Bone marrow (tissue), 2 donors: ENCODE data around the gene ZBP1.

ENCODE experiments used
- DNase-seq, 2 donors: peaks; one replicate each; lab custom pipeline; 2025; lab: John Stamatoyannopoulos, UW

The ZBP1 gene

DNA sequence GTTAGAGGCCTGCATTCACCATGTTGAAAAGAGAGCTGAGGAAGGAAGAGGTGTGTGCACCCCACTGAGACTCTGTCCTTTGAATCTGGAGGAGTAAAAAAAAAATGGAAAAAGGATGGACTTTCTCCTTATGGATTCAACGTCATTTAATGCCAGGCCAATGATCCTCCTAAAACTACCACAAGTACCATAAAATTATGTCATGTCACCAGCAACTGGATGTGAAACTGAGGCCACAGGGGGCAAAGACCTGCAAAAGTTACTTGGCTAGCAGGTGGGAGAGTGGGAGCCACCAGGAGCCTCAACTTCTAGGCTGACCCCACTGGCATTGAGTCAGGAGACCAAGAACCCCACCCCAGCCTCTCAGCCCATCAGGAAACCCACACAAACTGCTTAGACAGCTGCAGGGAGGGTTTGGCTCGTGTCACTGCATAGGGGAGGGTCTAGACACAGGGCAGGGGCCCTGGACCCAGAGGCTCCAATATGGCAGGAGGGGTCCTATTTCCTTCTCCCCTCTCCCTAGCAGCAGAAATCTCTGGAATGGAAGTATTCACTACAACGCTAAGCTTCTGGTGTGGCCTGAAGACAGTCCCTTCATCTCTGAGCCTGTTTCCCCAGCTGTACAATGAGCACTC, 48.3 kb downstream of the ZBP1 start:
- no peak for DNase-seq

DNA sequence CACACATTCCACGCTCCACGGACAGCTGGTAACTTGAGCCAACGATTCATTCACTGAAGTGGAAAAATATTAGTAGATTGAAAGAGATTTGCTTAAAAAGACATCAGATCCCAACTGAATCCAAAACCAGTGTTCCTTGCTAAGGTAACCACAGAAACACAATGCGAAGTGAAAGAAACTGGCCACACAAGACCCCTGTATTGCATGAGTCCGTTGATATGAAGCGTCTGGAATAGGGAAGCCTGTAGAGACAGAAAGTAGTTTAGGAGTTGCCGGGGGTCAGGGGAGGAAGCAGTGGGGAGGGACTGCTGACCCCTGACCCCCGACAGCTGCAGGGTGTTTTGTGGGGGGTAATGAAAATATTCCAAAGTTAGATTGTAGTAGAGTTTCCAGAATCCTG, 49.3 kb downstream of the ZBP1 start:
- DNase-seq = no peak

DNA sequence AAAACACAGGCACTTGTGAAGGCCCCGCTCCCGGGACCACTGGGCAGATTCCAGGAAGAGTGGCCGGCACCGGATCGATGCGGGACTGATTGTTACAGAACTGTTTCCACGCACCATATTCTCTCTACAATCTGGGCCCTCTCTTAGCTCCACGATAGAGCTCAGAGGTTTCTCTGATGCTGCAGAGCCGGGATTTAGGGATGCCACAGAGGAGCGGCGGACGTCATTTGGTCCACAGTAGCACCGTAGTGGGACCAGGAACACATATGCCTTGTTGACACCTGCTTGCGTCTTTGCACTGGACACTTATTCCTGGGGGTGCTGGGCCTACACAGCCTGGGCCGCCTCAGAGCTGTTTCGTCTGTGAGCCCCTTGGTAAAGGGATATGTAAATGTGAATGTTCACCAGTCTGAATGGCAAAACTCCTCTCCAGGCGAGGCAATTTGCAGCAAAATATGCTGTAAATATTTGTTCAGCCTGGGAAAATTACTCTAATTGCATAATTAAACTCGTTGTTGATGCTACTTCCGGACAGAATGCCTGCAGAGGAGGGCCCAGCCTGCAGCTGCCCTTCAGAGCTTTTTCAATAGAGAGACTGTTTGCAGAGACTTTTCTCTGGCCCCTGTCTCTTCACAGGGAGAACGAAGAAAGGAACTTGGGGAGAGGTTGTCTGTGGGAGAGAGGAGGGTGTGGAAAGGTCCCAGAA, 49.9 kb downstream of the ZBP1 start:
- DNase-seq = no peak

DNA sequence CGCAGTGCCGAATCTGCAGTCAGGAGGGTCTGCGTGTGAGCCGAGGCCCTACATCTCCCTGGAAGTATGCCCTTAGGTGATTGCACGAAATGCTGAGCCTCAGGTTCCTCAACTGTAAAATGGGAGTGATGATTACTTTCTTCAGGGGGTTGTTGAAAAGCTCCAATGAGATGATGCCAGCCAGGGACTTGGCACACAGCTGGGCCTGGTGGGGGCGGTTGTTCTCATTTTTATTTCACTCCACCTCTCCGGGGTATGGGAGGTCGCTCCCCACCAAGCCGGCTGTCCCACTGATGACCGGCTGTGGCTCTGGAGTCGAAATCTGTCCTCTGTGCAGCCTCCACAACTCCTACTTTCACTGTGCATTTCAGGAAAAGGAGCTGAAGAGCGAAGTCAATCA, 51.3 kb downstream of the ZBP1 start:
- no peak for DNase-seq

DNA sequence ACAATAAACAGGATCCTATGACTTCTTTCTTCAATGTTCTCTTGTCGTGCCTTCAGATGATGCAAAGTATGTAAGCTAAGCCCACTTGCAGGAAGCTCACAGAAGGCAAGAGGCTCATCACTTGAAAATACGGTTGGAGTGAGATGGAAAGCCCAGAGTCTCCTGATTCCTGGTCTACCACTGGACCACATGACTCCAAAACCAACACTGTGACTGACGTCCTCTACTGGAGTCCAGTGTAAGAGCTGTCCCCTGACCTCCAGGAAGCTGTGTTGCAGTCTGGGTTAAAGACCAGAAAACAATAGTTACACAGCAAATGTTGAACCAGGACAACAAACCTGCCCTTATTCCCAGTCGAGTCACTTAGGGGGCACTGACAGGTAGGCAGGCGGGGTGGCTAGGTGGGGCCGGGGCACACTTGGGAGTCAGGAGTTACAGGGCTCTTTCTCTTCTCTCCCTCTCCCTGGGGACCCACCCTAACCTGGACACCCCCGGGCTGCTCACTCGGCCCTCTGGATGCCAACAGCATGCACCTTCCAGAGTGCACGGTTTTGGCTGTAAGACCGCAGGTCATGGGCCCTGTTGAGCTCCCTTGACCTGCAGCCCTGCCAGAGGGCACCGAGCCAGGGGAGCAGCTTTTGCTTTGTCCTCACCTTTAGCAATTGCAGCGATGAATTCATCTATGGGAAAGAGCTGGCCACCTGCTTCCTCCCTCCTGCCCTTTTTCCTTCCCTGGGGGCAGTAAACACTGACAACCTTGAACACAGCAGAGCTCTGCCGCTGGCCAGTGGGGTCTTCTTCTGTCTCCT, 51.9 kb downstream of the ZBP1 start:
- no peak for DNase-seq

DNA sequence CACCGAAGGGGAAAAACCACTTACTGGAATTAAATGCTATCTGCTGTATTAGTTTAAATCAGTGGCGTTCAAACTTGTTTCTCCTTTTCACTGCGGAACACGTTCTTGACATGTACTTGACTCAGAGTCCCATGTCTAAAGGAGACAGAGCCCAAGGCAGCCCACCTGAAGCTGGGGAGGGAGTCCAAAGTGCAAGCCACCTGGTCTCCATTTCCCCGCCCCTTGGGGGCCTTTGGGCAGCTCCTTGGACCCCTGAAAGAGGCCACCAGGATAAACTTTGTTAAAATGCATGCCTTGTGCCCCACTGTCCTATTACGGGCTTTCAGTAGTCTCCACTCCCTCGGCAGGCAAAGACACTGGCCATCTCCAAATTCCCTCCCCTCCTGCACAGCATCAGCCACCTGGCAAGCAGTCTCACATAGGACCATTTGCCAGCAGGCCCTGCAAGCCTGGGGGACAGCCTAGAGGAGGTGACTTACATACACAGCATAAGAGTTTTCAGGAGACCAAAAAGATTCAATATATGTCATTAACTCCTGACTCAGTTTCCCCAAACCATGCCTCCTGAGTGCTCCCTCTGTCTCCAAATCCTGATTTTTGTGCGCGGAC, 52.7 kb downstream of the ZBP1 start:
- no peak for DNase-seq

DNA sequence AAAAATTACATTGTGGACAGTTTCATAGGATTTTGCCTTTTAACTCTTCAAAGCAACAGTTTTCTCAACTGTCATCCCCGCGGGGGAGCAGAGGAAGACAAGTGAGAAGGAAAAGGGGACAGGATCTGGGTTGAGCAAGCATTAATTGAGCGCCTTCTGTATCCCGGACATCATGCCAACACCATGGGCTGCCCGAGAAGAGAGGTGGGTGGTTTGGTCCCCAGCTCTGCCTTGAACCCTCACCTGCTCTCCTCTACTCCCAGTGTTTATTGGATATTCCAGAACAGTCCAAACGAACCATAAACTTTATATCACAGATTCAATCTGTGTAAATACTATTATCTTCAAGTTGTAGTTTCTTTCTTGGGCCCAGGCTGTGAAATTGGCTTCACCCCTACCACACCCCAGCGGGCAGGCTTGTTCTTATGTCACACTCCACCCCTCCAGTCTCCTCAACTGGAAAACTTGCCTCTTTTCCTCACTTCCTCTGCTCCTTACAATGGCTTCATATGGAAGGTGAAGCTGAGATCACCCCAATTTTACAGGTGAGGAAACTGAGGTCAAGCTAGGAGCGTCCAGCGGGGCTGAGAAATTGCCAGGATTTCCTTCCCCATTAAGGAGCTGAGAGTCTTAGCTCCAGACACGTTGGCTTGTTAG, 53.3 kb downstream of the ZBP1 start:
- DNase-seq = no peak

DNA sequence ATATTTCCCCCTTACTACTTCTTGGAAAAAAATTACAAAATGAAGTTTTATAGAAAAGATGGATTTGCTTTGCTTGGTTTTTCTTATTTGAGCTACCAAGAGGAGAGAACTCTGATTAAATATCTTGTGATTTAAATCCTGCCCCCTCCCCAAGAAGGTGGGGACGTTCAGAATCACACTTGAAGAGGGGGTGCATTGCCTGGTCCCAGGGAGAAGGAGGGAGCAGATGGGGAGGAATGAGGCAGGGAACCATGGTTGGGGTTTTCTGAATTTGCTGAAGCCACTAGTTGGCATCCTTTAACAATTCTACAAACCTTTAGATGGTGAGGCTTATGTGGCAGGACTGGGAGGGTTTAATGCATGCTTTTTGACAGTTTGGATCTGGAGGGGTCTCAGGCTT, 53.8 kb downstream of the ZBP1 start:
- DNase-seq = no peak

DNA sequence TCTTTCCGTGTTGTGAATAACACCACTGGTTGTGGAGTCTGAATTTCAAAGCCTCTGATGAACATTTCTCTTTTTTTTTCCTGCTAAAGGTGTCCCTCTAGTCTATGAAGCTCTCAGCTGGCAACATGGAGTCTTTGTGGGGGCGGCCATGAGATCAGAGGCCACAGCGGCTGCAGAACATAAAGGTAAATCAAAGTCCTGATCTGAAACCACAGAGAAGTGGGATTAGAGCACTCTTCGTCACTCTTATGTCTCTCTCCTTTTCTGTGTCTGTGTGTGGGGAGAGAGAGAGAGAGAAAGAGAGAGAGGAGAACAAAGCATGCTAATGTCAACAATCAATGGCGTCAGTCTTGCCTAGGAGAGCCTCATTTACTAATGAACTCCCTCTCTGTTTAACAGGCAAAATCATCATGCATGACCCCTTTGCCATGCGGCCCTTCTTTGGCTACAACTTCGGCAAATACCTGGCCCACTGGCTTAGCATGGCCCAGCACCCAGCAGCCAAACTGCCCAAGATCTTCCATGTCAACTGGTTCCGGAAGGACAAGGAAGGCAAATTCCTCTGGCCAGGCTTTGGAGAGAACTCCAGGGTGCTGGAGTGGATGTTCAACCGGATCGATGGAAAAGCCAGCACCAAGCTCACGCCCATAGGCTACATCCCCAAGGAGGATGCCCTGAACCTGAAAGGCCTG, 55.1 kb downstream of the ZBP1 start:
- DNase-seq = no peak

DNA sequence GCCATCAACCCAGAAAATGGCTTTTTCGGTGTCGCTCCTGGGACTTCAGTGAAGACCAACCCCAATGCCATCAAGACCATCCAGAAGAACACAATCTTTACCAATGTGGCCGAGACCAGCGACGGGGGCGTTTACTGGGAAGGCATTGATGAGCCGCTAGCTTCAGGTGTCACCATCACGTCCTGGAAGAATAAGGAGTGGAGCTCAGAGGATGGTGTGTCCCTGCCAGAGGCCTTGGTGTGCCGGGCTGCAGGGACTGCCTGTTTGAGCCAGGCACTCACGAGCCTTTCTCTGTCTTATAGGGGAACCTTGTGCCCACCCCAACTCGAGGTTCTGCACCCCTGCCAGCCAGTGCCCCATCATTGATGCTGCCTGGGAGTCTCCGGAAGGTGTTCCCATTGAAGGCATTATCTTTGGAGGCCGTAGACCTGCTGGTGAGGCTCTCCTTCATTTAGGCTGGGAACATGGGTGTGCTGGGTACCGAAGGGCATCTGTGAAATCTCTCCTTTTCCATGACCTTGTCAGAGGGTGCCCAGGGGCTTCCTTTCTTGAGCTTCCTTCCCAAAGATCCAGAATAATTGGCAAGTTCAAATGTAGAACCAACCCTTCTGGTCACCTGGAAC, 55.9 kb downstream of the ZBP1 start:
- no peak for DNase-seq

DNA sequence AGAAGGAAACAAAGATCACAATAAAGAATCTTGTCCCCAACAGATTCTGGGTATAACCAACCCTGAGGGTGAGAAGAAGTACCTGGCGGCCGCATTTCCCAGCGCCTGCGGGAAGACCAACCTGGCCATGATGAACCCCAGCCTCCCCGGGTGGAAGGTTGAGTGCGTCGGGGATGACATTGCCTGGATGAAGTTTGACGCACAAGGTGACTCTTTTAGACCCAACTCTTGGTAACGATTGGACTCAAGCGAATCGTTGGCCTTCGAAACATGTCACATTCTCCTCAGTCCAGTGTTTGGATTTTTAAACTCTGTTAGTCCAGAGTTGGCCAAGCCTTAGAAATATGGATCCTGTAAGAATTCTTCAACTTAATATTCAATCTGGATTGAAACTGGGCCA, 56.7 kb downstream of the ZBP1 start:
- DNase-seq = no peak

DNA sequence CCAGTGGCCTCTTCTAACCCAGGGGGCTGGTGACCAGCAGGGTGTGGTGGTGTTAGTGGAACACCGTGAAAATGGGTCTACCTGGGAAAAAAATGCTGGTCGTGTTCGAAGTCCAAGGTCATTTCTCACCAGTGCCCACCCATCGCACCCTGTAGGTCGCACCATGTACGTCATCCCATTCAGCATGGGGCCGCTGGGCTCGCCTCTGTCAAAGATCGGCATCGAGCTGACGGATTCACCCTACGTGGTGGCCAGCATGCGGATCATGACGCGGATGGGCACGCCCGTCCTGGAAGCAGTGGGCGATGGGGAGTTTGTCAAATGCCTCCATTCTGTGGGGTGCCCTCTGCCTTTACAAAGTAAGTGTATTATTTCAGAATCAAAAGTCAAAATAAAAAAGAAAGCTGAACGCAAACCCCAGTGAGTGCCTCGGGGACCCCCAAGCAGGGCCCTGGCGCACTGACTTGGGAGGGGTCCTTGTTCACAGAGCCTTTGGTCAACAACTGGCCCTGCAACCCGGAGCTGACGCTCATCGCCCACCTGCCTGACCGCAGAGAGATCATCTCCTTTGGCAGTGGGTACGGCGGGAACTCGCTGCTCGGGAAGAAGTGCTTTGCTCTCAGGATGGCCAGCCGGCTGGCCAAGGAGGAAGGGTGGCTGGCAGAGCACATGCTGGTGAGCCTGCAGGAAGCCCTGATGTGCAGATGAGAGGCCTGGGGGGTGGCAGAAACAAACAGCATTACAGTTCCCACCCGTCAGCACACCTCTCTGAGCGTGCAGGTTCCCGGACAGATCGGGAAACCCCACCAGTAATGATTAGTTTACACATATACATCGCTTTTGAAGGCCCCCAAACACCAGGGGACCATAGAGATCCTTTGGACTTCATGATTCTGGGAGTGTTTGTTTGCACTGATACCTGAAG, 57.4 kb downstream of the ZBP1 start:
- no peak for DNase-seq

DNA sequence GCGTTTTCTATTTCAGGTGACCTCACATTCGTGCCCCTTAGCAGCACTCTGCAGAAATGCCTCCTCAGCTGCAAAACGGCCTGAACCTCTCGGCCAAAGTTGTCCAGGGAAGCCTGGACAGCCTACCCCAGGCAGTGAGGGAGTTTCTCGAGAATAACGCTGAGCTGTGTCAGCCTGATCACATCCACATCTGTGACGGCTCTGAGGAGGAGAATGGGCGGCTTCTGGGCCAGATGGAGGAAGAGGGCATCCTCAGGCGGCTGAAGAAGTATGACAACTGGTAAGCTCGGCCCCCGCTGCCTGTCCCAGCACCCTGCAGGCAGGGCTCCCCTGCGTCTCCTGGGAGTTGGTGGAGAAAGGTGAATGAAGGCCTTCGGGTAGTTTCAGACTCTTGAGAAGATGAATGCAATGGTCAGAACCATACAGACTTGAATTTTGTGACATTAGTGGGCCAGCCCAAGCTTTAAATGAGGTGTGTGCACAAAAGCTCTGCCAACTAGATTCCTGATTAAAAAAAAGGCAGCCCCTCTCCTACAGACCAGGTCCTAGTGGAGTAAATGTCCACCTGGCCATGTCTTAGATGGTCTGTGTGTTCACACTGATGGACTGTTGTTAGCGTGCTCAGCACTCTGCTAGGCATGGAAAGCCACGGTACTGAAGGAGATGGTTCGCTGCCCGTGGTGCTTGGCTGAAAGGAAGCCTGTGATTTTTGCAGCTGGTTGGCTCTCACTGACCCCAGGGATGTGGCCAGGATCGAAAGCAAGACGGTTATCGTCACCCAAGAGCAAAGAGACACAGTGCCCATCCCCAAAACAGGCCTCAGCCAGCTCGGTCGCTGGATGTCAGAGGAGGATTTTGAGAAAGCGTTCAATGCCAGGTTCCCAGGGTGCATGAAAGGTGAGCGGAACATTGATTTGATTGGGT, 58.6 kb downstream of the ZBP1 start:
- no peak for DNase-seq

DNA sequence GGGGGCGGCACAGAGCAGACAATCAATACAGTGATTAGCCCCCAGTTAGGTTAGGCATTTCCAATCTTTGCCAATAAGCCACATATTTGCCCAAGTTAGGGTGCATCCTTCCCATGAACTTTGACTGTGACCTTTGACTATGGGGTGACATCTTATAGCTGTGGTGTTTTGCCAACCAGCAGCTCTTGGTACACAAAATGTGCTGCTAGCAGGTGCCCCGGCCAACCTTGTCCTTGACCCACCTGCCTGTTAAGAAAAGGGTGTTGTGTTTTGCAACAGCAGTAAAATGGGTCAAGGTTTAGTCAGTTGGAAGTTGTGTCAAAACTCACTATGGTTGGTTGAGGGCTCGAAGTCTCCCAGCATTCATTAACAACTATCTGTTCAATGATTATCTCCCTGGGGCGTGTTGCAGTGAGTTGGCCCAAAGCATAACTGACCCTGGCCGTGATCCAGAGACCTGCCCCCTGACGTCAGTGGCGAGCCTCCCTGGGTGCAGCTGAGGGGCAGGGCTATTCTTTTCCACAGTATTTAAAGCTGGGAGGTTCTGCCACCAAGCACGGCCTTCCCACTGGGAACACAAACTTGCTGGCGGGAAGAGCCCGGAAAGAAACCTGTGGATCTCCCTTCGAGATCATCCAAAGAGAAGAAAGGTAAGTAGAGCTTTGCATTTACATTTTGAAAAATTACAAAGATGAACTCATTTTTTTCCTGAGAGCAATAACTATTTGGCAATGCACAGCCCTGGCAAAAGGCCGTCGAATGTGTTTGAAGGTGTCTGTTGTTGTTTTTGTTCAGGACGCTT, 59.5 kb downstream of the ZBP1 start, which contains the start of gene PCK1:
Gene PCK1 (plus strand): TSS at position 557 of the 802 bp plus-strand sequence. CDS start 302 bp downstream, outside the sequence.
- no peak for DNase-seq

DNA sequence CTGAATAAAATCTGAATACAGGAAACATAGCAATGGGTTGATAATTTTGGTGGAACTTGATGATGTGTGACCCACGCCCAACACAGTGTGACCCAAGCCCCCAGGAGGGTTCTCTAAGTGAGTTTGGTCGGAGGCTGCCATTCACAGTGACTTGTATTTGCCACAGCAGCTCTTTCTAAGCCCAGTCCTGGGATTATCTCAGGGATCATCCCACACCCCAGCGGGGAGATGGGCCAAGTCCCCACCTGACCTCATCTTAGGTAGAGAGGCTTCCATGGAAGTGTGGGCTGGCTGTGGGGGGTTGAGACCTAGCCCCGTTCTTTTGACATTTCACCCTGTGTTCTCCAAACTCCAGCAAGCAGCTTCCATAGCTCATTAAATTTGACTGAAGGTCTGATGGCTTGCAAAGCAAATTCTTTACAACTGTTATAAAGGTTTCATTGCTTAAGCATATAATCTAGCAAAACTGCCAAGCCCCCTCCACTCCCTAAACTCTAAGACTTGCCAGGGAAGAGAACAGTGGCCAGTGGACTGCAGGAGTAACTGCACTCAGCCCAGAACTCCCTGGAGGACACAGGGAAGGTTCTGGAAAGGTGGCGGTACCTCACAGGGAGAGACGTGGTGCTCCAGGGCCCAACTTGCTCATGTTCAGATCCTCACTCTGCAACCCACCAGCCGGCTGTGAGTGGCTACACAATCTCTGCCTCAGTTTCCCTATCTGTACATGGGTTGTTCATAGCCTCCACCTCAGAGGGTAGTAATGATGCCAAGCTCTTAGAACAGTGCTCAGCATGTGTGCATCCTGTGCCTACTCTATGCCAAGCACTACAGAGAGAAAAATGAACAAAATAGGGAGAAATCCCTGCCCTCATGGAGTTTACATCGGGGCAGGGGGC, 60.3 kb downstream of the ZBP1 start:
- no peak for DNase-seq

DNA sequence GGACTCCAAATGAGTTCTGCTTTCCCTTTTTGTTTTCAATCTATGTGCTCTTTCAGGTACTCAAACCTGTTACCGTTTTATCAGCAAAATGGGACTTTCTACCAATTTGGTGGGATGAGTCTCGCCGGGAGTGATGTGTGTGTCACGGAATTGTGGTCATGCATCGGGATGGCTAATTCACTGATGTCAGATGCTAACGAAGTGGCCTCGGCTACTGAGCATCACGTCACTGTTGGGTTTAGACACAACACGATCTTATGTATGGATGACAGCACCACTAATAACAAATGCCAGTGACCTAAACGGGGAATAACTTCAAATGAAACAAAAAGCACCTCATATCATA, 61.0 kb downstream of the ZBP1 start:
- DNase-seq = no peak
